H9 (cell line): ENCODE data around the gene PGM2. TPM values are rescaled to one million over a fixed set of nuclear protein-coding genes. Genes with fewer than 3 reads are reported as not detected.

Experiments used
- DNase-seq: peaks from one replicate; pipeline ENCODE4 v3.0.0-alpha.2; 2017
- H2AFZ ChIP-seq: one replicate; pipeline ENCODE4 v1.6.1; 2013; ENCODE audit warnings: mild to moderate bottlenecking, low read length, control low read depth, moderate library complexity
- H2AK5ac ChIP-seq: 2 replicates; pipeline ENCODE4 v1.6.1; 2013; ENCODE audit warnings: low read length, control low read depth, mixed read lengths; ENCODE audit not compliant: insufficient read length
- H2BK120ac ChIP-seq: one replicate; pipeline ENCODE4 v1.6.1; 2013; ENCODE audit warnings: low read depth, mild to moderate bottlenecking, low read length, control low read depth, inconsistent platforms; ENCODE audit not compliant: poor library complexity, severe bottlenecking
- H2BK12ac ChIP-seq: 2 replicates; pipeline ENCODE4 v1.6.1; 2013; ENCODE audit warnings: low read length, control low read depth, mixed read lengths, low read depth; ENCODE audit not compliant: insufficient read length
- H2BK15ac ChIP-seq: 2 replicates; pipeline ENCODE4 v1.6.1; 2013; ENCODE audit warnings: low read depth, low read length, control low read depth
- H2BK20ac ChIP-seq: one replicate; pipeline ENCODE4 v1.6.1; 2013; ENCODE audit warnings: low read depth, mild to moderate bottlenecking, low read length, control low read depth, inconsistent platforms; ENCODE audit not compliant: poor library complexity, severe bottlenecking
- H2BK5ac ChIP-seq: 2 replicates; pipeline ENCODE4 v1.6.1; 2013; ENCODE audit warnings: low read length, control low read depth, mixed read lengths; ENCODE audit not compliant: insufficient read length
- H3K14ac ChIP-seq: 2 replicates; pipeline ENCODE4 v1.6.1; 2013; ENCODE audit warnings: low read length, control low read depth; ENCODE audit not compliant: insufficient read depth
- H3K18ac ChIP-seq: 2 replicates; pipeline ENCODE4 v1.6.1; 2013; ENCODE audit warnings: low read depth, mild to moderate bottlenecking, mixed read lengths, low read length, control low read depth; ENCODE audit not compliant: insufficient read length
- H3K23ac ChIP-seq: 2 replicates; pipeline ENCODE4 v1.6.1; 2013; ENCODE audit warnings: low read length, control low read depth, mixed read lengths, low read depth; ENCODE audit not compliant: insufficient read length
- H3K23me2 ChIP-seq: 2 replicates; pipeline ENCODE4 v1.6.1; 2013; ENCODE audit warnings: low read depth, mild to moderate bottlenecking, mixed read lengths, low read length, control low read depth; ENCODE audit not compliant: insufficient read length, poor library complexity, severe bottlenecking
- H3K27ac ChIP-seq: 2 replicates; pipeline ENCODE4 v1.5.1; 2013; ENCODE audit warnings: low read length, control low read depth, mixed read lengths, low read depth; ENCODE audit not compliant: insufficient read length
- H3K27me3 ChIP-seq: 2 replicates; pipeline ENCODE4 v1.6.1; 2013; ENCODE audit warnings: low read length, control low read depth, inconsistent platforms; ENCODE audit not compliant: insufficient read depth
- H3K4ac ChIP-seq: 2 replicates; pipeline ENCODE4 v1.6.1; 2013; ENCODE audit warnings: low read depth, mild to moderate bottlenecking, control low read depth, inconsistent platforms, low read length, moderate library complexity
- H3K4me1 ChIP-seq: 2 replicates; pipeline ENCODE4 v1.6.1; 2013; ENCODE audit warnings: low read length, control low read depth, inconsistent platforms; ENCODE audit not compliant: insufficient read depth
- H3K4me2 ChIP-seq: 2 replicates; pipeline ENCODE4 v1.6.1; 2013; ENCODE audit warnings: low read length, control low read depth, mixed read lengths; ENCODE audit not compliant: insufficient read length, insufficient read depth
- H3K56ac ChIP-seq: 2 replicates; pipeline ENCODE4 v1.6.1; 2013; ENCODE audit warnings: low read depth, mild to moderate bottlenecking, mixed read lengths, low read length, control low read depth; ENCODE audit not compliant: insufficient read length
- H3K79me1 ChIP-seq: 2 replicates; pipeline ENCODE4 v1.6.1; 2013; ENCODE audit warnings: low read depth, mild to moderate bottlenecking, moderate library complexity, low read length, control low read depth, inconsistent platforms; ENCODE audit not compliant: insufficient read depth, poor library complexity, severe bottlenecking
- H3K79me2 ChIP-seq: 2 replicates; pipeline ENCODE4 v1.6.1; 2013; ENCODE audit warnings: low read length, control low read depth, inconsistent platforms; ENCODE audit not compliant: insufficient read depth
- H3K9ac ChIP-seq: 2 replicates; pipeline ENCODE4 v1.6.1; 2013; ENCODE audit warnings: low read length, control low read depth, mixed read lengths; ENCODE audit not compliant: insufficient read length; ENCODE audit errors: extremely low read depth
- H3K9me3 ChIP-seq: one replicate; pipeline ENCODE4 v1.6.1; 2013; ENCODE audit warnings: low read depth, low read length, inconsistent platforms; ENCODE audit not compliant: control insufficient read depth
- H3T11ph ChIP-seq: one replicate; pipeline ENCODE4 v1.6.1; 2013; ENCODE audit warnings: mild to moderate bottlenecking, low read length, control low read depth, inconsistent platforms
- H4K20me1 ChIP-seq: one replicate; pipeline ENCODE4 v1.6.1; 2013; ENCODE audit not compliant: control insufficient read depth, insufficient read length, insufficient read depth
- H4K5ac ChIP-seq: 2 replicates; pipeline ENCODE4 v1.6.1; 2013; ENCODE audit warnings: low read depth, mild to moderate bottlenecking, mixed read lengths, low read length, control low read depth; ENCODE audit not compliant: insufficient read length
- H4K8ac ChIP-seq: replicated peaks from 2 replicates; pipeline ENCODE4 v1.6.1; 2013; ENCODE audit warnings: low read length, control low read depth, mixed read lengths, low read depth; ENCODE audit not compliant: insufficient read length
- H4K91ac ChIP-seq: 2 replicates; pipeline ENCODE4 v1.6.1; 2013; ENCODE audit warnings: low read depth, mild to moderate bottlenecking, moderate library complexity, mixed read lengths, low read length, control low read depth; ENCODE audit not compliant: insufficient read length
- H3K27ac Mint-ChIP-seq, 3 experiments: 2 replicates in 2 of 3; 3 replicates in 1 of 3; pipeline ENCODE4 v1.8.0; 2020 to 2021; ENCODE audit warnings: mixed read lengths in 3 of 3, mild to moderate bottlenecking in 1 of 3, moderate library complexity in 1 of 3
- H3K27me3 Mint-ChIP-seq: 2 replicates; pipeline ENCODE4 v1.8.0; 2021; ENCODE audit warnings: low read depth, mild to moderate bottlenecking, moderate library complexity, mixed read lengths
- H3K36me3 Mint-ChIP-seq, 3 experiments: 2 replicates in 2 of 3; 3 replicates in 1 of 3; pipeline ENCODE4 v1.8.0; 2020 to 2021; ENCODE audit warnings: low read depth in 3 of 3, mixed read lengths in 3 of 3; ENCODE audit not compliant: insufficient read depth in 1 of 3
- H3K4me1 Mint-ChIP-seq, 2 experiments: 2 replicates each; pipeline ENCODE4 v1.8.0; 2020; ENCODE audit warnings: mixed read lengths in 2 of 2
- H3K4me3 Mint-ChIP-seq, 2 experiments: 2 replicates in 1 of 2; 3 replicates in 1 of 2; pipeline ENCODE4 v1.8.0; 2020 to 2021; ENCODE audit warnings: mild to moderate bottlenecking in 2 of 2, mixed read lengths in 2 of 2, moderate library complexity in 1 of 2
- H3K9me3 Mint-ChIP-seq, 2 experiments: 2 replicates in 1 of 2; 3 replicates in 1 of 2; pipeline ENCODE4 v1.8.0; 2020; ENCODE audit warnings: mild to moderate bottlenecking in 2 of 2, mixed read lengths in 2 of 2, moderate library complexity in 1 of 2
- CTCF ChIP-seq: fragments of 200-600 bp; sonication (generic); conservative IDR thresholded peaks from 3 replicates; pipeline ENCODE4 v1.8.0; 2021; ENCODE audit warnings: antibody characterized with exemption, mild to moderate bottlenecking
- WGBS: extraction: QIAGEN DNeasy Blood & Tissue Kit; methylation state at CpG from one replicate; pipeline ENCODE4 v1.1.7; 2013; ENCODE audit warnings: missing lambda C conversion rate, low lambda C conversion rate, mixed read lengths; ENCODE audit not compliant: insufficient read length; ENCODE audit errors: extremely low coverage; 5-methylcytosine and 5-hydroxymethylcytosine counted together
- total RNA-seq: library from RNA; stranded (reverse); gene quantifications from 2 replicates; pipeline ENCODE4 v1.2.1, GENCODE V29; 2021

PGM2 gene
- total RNA-seq, 1 experiment from 2014 or later = 26.6 TPM

- no peak overlapping the region for H3K4ac ChIP-seq
- Mint-ChIP-seq H3K9me3 (peaks cover 11 to 17% of the 10 kb centered on the region in 2 experiments), H3K27me3 (no peaks in the 10 kb centered on the region), H3K4me1 (peaks cover 6% of the 10 kb centered on the region in 2 experiments; a peak in 3 of 4 replicates), H3K27ac (no peak overlapping the region), H3K4me3 (no peak overlapping the region), H3K36me3 (peaks cover 4 to 7% (median 5%) of the 10 kb centered on the region in 3 experiments)
- no peak overlapping the region for H3K4me2 ChIP-seq
- no peaks in the 10 kb centered on the region for H3K23me2 ChIP-seq
- no peaks in the 10 kb centered on the region for H3K79me1 ChIP-seq
- no peak overlapping the region for H4K8ac ChIP-seq
- no peak overlapping the region for H2BK20ac ChIP-seq
- H3K9me3 ChIP-seq = no peaks in the 10 kb centered on the region
- H4K20me1 ChIP-seq = no peaks in the 10 kb centered on the region
- H3K27me3 ChIP-seq = no peaks in the 10 kb centered on the region
- H2BK120ac ChIP-seq = no peak overlapping the region
- no peak overlapping the region for H3K9ac ChIP-seq
- H3K27ac ChIP-seq = no peak overlapping the region
- no peak for DNase-seq
- no peak overlapping the region for H2BK5ac ChIP-seq
- no peaks in the 10 kb centered on the region for H3K79me2 ChIP-seq
- H2AFZ ChIP-seq = no peak overlapping the region
- no peak overlapping the region for H4K91ac ChIP-seq
- TF ChIP-seq CTCF = no peak
- H2BK12ac ChIP-seq = no peak overlapping the region
- no peak overlapping the region for H3K56ac ChIP-seq
- no CpG with 5 or more reads among the region's 2 CpGs for WGBS
- no peaks in the 10 kb centered on the region for H3K4me1 ChIP-seq
- H3K18ac ChIP-seq = no peak overlapping the region
- no peak overlapping the region for H2AK5ac ChIP-seq
- H4K5ac ChIP-seq = no peak overlapping the region
- no peak overlapping the region for H2BK15ac ChIP-seq
- no peak overlapping the region for H3T11ph ChIP-seq
- H3K23ac ChIP-seq = no peak overlapping the region
- no peak overlapping the region for H3K14ac ChIP-seq
These were observed 10.5 kb upstream of the PGM2 start for GRCh38 chr4:37816006-37816405.
